NCI-H1694 treated with DMSO at 0.1 percent for 48 hours (cell line): ENCODE results near the gene SEPTIN11.

Experiments used
- DNase-seq: peaks from one replicate; lab custom pipeline; 2025; lab: John Stamatoyannopoulos, UW

Gene SEPTIN11

DNA sequence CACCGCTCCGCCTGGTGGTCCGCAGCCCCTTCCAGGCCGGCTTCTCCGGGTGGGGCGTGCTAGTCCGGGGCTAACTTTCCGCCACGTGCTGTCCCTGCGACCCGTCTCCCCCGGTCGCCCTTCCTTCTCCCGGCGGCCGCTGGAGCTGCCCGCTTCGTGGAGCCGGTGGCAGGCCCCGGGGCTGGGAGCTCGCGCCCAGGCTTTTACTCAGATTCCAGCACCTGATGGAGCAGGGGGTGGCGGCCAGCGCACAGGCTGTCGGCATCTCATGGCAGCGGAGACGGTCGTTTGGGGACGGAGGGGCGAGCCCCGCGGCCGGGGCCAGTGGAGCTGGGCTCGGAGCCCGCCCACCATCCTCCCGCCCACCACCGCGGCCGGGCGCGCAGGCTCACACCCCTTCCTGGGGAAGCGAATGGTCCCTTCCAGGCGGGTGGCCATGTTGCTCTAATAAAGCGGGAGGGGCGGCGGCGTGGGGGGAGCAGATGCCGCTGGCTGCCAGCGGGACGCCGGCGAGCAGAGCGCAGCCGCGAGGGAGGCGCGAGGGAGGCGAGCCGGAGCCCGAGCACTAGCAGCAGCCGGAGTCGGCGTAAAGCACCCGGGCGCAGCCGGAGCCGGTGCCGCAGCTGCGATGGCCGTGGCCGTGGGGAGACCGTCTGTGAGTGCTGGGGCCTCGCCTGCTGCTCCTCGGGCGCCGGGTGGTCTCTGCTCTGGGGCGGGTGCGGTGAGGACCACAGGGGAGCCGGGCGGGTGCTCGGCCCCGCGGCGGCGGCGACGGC is at the start of gene SEPTIN11:
SEPTIN11 (plus strand) TSS at position 477 of the 776 bp plus-strand sequence; CDS start at position 629, 152 bp downstream.
- peak; percentile 46 for DNase-seq

DNA sequence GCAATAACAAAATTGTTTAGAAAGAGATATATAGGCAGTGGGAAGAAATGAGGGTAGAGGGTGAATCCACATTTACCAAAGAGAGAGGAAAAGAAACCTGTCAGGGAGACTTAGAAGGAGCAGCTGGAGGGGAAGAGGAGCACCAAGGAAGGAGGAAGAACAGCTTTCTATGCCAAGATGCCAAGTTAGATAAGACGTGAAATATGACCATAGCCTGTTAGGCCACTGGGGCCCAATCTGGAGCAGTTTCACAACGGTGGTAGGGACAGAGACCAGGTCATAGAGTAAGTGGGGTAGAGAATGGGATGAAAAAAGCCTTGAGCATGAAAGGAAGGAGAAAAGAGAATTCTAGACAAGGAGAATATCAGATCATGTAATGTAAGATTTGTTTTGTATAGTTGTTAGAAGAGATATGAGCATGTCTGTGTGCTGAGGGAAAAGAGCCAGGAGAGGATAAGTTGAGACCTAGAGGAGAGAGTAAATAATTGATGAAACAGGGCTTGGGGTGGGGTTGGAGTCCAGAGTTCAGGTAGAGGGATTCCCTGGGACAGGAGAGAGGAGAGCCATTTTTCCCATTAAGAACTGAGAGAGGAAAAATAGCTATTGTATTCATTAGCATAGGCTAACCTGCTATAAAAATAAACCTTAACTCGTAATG is 47.2 kb upstream of the SEPTIN11 start:
- DNase-seq: no peak

DNA sequence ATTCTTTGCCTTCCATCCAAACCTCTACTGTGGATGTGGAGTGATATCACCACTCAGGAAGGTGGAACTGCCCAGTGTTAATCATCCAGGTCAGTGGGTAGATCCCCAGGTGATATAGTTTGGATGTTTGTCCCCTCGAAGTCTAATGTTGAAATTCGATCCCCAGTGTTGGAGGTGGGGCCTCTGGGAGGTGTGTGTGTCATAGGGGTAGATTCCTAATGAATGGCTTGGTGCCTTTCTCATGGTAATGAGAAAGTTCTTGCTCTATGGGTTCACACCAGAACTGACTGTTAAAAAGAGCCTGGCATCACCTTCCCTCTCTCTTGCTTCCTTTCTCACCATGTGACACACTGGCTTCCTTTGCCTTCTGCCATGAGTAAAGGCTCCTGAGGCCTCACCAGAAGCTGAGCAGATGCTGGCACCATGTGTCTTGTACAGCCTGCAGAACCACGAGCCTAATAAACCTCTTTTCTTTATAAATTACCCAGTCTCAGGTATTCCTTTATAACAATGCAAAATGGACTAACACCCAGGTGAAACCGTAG is 44.8 kb upstream of the SEPTIN11 start:
- no peak for DNase-seq

DNA sequence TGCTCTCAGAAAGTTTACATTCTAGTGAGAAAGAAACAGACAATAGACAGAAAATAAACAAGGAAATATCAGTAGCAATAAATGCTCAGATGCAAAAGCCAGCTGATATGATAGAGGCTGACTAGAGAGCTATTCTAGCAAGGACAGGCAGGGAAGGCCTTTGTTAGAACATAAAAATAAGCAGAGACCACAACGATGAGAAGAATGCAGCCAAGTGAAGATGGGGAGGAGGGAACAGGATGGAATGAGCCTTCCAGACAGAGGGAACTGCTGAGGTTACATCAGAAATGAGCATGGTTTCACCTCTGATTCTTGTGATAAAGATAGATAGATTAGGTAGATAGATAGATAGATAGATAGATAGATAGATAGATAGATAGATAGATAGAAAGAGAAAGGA is 44.0 kb upstream of the SEPTIN11 start:
- DNase-seq: no peak

DNA sequence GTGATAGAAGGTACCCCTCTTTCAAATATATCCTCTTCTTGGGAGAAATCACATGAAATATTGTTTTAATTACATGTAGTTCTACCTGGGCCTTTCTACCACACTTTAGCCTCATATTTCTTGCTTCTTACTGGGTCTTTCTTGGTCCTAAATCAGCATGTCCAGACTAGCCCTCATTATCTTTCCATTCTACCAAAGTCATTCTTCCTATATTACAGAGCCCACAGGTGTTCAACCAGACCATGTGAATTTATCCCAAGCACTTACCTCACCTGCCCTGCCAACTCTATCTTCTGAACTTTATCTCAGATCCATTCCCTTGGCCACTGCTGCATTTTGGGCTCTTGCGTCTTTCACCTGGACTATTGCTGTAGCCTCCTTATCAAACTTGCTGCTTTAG is 39.8 kb upstream of the SEPTIN11 start:
- DNase-seq: no peak

DNA sequence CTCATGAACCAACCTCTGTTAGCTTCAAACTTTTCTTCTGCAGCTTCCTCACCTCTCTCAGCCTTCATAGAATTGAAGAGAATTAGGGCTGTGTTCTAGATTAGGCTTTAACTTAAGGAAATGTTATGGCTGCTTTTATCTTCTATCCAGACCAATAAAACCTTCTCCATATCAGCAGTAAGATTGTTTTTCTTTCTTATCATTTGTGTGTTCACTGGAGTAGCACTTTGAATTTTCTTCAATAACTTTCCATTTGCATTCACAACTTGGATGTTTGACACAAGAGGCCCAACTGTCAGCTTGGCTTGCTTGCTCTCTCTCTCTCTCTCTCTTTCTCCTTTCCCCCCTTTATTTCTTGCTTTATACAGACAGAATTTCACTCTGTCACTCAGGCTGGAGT is 28.8 kb upstream of the SEPTIN11 start:
- no peak for DNase-seq

DNA sequence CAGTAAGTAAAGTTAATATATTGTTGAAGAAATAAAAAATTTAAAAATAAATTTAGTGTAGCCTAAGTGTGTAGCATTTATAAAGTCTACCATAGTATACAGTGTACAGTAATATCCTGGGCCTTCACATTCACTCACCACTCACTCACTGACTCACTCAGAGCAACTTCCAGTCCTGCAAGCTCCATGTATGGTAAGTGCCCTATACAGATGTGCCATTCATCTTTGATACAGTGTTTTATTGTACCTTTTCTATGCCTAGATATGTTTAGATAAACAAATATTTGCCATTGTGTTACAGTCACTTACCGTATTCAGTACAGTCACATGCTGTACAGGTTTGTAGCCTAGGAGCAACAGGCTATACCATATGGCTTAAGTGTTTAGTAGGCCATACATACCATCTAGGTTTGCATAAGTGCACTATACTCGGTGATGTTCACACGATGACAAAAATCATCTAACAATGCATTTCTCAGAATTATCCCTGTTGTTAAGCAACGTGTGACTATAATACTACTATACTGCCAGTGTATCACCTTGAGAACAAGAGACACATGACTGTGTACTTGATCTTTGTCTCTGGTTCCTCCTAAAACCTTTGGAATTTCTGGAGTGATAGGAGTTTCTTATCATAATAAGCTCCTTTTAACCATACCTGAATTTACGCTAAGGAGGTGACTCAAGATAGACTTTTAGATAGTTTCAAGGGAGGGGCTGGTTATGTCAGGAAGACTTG is 25.8 kb upstream of the SEPTIN11 start:
- DNase-seq: no peak

DNA sequence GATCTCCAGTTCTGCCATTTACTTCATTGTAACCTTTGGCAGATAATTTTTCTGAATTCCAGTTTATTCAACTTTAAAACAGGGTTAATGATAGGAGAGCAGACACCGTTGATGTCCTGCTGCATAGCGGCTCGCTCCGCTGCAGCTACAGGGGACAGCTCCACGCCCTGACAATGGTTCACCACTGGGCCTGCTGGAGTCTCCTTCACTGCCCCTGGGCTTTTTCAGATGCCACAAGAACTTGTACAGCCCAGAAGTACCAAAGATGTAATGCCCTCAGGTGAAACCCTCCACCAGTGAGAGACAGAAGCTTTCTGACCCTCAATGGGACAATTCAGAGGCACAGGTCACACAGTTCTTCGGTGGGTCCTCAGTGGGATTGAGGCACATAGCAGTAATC is 22.7 kb upstream of the SEPTIN11 start:
- DNase-seq: no peak

DNA sequence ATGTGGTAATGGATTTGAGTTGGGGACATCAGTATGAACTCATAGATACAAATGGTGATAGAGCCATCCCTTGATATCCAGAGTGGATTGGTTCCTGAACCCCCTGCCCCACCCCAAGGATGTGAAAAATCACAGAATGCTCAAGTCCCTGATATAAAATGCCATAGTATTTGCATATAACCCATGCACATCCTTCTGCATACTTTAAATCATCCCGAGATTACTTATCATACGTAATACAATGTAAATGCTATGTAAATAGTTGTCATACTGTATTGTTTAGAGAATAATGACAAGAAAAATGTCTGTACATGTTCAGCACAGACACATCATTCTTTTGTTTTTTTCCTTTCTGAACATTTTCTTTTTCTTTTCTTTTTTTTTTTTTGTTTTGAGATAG is 18.9 kb upstream of the SEPTIN11 start:
- DNase-seq: no peak

DNA sequence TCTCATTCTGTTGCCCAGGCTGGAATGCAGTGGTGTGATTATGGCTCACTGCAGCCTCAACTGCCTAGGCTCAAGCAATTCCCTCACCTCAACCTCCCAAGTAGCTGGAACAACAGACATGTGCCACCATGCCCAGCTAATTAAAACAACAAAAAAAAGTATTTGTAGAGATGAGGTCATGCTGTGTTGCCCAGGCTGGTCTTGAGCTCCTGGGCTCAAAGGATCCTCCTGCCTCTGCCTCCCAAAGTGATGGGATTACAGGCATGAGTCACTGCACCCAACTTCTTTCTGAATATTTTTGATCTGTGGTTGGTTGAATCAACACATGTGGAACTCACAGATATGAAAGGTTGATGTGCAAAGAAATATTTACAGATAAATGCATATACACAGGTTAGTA is 18.5 kb upstream of the SEPTIN11 start:
- no peak for DNase-seq

DNA sequence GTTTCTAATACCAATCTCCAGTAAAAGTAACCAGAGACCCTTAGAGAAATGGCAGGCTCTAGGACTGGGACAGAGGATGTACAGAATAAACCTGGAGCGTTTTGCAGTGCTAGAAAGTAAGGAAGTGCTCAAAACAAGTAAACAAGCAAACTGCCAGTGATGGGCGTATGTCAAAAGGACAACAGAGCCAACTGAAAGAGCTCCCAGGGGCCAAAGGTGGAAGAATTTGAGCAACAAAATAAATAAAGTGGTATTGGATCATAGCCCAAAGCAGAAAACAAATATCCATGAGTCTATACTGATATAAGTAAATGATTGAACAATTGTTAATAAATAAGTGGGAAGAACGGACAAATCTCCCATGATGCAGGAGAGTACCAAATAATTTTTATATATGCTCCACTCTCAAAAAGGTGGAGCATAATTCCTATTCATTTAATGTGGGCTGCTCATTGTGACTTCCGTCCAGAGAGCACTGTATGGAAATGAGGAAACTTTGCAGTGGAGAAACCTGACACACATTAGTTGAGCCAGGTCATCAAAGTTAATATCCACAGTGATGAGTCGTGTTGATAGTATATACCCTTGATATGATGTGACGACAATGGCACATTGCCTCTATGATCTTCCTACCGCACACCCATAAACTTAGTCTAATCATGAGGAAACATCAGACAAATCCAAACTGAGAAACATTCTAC is 17.8 kb upstream of the SEPTIN11 start:
- DNase-seq: no peak

DNA sequence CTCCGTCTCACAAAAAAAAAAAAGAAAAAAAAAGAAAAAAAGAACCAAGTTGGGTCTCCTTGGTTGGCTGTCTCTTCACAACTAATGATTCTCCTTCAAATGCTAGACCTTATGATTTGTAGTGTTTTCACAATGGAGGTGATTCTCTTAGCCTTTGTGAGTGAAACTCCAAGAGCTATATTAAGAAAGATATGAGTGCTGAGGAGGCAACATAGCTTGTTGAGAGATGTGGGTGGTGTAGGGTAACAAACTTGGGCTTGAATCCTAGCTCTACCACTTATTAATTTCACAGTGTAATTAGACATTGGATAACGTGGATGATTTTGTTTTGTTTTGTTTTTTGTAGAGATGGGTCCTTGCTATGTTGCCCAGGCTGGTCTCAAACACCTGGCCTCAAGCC is 10.4 kb upstream of the SEPTIN11 start:
- no peak for DNase-seq

DNA sequence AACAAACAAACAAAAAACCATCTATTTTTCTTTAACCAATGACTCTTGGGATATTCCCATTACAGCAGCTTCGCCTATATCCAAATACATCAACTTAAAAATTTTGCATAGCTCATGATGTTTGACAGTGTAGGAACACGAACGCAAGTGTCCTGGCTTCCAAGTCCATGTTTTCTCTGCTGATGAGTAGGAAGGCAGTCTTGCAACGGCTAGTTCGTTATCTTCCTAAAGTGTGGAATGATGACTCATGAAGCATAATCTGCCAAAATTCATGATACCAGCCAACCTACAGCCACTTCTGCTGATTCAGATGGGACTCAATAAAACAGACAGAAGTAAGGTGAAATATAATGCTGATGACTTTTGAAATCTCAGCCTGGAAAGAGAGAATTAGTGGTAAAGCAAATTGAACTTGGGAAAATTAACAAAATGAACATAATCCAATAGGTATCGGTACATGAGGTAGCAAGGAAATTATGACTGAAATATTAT is 6.4 kb upstream of the SEPTIN11 start:
- DNase-seq: no peak

DNA sequence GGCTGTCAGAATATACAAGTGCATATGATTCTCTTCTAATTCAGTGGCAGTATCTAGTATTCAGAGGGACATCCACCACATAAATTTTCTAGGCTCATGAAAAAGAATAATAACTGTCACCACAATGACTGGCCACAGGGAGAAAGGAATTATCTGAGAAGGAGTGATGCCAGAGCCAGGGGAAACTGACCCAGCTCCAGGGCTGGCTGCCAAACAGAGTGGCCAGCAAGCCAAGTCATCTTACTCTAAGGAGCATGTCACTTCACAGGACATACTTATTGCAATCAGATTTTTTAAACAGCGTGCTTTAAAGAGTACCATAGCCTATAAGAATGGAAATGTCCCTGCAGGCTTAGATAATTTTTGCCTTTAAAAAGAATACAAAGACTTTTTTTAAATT is 5.8 kb upstream of the SEPTIN11 start:
- DNase-seq: no peak

DNA sequence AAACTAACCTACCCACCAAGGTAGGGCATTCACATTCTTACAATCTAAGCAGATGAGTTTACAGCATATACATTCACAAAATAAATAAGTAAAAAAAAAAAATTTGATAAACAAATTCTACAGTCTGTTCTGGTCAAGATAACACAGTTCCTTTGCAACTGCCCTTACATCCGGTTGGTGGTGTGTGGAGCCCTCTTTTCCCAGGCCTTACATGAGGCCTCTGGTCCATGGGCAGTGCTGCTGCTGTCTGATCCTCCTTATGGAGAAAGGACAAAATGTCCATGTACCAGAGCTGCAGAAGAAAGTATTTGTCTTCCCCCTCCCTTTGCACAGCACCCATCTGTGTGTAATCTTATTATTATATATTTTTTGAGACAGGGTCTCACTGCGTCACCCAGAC is 2.2 kb upstream of the SEPTIN11 start:
- DNase-seq: no peak

DNA sequence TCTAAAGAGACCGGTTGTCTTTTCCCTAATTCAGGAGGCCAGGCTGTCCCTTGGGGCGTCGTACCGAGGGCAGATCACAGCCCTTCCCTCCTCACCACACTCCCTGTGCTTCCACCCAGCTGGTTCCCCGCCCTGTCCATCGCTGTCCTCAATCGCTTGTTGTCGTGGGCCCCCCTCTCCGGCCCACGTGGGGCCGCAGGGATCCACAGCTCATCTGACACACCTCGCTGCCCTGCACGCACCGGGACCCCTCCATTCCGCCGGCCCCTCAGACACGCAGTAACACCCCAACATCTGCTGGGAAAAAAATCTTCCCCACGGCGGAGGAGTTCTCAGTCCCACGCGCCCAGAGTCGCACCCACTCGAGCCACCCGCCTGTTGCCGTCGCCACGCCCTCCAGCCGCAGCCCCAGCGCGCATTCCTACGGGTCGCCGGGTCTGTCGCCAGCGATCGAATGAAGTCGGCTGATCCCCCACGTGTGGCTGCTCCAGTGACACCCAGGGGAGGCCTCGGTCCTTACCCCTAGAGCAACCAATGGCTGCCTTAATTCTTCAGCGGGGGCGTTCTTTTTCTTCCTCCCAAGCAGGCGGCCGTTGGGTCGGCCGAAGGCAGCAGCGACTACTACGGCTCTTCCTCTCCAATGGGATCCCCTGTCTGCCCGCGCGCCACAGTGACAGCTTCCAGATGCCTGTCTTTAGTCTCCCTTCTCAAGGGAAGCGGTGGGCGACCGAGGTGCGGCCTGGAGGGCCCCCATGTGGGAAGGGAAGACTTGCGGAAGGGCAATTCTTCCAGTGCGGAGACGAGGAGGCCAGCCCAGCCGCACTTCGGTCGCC is 893 bp upstream of the SEPTIN11 start:
- DNase-seq: no peak

DNA sequence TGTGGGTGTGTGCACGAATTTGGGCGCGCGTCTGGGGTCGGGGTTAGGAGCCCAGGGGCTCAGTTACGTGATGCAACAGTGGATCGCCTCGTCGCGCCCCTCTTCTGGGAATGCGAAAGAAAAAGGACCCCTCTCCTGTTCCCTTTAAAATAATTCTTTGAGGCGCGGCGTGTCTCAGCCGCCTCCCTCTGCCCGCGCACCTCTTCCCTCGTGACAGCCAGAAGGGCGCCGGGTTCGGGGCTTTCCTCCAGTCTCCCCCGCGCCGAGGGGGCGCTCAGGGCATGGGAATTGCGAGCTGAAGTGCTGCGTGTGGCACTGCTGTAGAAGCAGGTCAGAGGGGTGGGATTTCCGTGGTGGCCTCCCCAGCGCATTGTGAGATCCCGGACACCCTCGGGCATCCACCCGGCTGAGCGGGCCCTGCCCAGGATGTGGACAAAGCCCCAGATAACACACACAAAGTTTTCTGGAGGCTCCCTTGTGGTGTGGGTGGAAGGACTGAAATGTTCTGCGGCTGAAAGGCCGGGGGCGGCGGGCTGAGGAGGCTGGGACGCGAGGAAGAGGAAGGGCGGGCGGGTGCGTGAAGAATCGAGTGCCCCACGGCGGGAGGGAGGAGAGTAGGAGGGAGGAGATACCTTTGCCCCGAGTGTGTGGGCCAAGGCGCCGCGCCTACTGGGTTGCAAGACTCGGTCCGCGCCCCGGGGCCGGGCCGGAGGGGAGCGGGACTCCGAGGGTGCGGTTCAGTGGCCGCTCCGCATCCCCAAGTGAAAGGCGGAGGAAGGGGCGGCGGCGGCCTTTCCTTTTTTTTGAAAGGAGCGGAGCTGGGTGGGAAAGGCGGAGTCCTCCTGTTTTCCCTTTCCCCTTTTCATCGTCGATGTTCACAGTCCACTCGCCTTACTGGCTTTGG is 752 bp downstream of the SEPTIN11 start:
- no peak for DNase-seq

DNA sequence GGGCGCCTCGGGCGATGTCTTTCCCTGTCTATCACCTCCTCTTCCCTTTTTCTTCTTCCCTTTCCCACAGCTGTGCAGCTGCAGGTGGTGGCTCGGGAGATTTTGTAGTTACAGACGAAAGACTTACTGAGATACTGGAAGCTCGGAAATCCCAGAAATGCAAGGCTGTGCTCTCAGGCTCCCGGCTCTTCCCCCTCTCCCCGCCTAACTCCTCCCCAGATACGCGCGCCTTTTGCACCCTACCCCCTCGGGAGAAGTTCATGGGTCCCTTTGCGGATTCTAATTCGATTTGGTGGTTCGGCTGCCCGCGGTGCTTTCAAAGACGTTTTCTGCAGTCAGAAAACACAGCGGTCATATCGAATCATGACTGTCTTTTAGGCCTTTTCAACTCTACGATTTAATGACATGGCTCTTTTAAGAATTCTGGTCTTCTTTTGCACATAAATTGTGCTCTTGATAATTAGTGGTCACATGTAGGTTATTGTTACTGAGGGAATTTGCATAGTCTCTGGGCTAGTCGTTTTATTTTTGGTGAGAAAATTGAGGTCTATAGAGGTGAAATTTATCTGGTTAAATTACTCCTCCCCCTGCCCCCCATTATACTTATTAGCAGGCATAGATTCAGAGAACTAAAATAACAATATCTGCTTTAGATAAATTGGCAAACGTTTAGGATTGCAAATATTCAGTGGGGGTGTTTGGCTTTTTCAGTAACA is 1.6 kb downstream of the SEPTIN11 start:
- DNase-seq: no peak

DNA sequence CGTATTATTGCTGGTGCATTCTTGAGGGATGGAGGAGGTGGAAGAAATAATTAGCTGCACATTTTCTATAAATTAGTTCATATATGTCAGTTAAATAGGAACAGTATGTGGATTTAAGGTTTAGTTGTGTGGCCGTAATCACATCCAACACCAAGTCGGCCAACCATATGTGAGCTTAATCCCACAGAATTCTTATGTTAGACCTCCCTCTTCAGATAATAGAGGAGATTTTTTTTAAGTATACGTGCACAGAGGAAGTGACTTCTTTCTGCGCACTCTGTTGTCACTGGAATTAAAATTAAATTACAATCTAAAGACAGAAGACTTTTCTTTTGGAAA is 2.1 kb downstream of the SEPTIN11 start:
- DNase-seq: no peak
